Measurements from ENCODE around the gene EIF4G2.

EIF4G2 gene

GRCh38 chr11:10777806-10778205 lies 30.9 kb downstream of the EIF4G2 start:
- Histone ChIP-seq H3K9me3 (ENCODE audit: control insufficient read depth in 2 of 2, low read length in 2 of 2) (no peaks in the 10 kb centered on the region), H3K36me3 (ENCODE audit: control insufficient read depth in 2 of 2, insufficient read depth in 2 of 2, low read length in 2 of 2) (peaks cover 48 to 62% of the 10 kb centered on the region in 2 donors), H3K4me3 (ENCODE audit: low read length in 2 of 2) (no peak overlapping the region), H3K4me1 (ENCODE audit: control insufficient read depth in 2 of 2, insufficient read depth in 2 of 2, low read length in 2 of 2) (no peaks in the 10 kb centered on the region), H3K9ac (ENCODE audit: low read depth in 1 of 2, low read length in 2 of 2) (no peak overlapping the region), H3K27ac (ENCODE audit: low read depth in 2 of 2, low read length in 2 of 2) (no peak overlapping the region), H3K27me3 (ENCODE audit: control insufficient read depth in 2 of 2, insufficient read depth in 2 of 2, low read length in 2 of 2) (no peaks in the 10 kb centered on the region)

GRCh38 chr11:10777393-10777793 lies 31.3 kb downstream of the EIF4G2 start:
- Histone ChIP-seq H3K4me1 (ENCODE audit: control insufficient read depth in 2 of 2, insufficient read depth in 2 of 2, low read length in 2 of 2) (no peaks in the 10 kb centered on the region), H3K9me3 (ENCODE audit: control insufficient read depth in 2 of 2, low read length in 2 of 2) (no peaks in the 10 kb centered on the region), H3K36me3 (ENCODE audit: control insufficient read depth in 2 of 2, insufficient read depth in 2 of 2, low read length in 2 of 2) (peaks cover 52 to 66% of the 10 kb centered on the region in 2 donors), H3K27ac (ENCODE audit: low read depth in 2 of 2, low read length in 2 of 2) (no peak overlapping the region), H3K4me3 (ENCODE audit: low read length in 2 of 2) (no peak overlapping the region), H3K9ac (ENCODE audit: low read depth in 1 of 2, low read length in 2 of 2) (no peak overlapping the region), H3K27me3 (ENCODE audit: control insufficient read depth in 2 of 2, insufficient read depth in 2 of 2, low read length in 2 of 2) (no peaks in the 10 kb centered on the region)

- H3K27ac ChIP-seq (ENCODE audit: low read depth in 2 of 2, low read length in 2 of 2) = no peak overlapping the region
- no peaks in the 10 kb centered on the region for H3K9me3 ChIP-seq (ENCODE audit: control insufficient read depth in 2 of 2, low read length in 2 of 2)
- peaks cover 71 to 84% of the 10 kb centered on the region in 2 donors for H3K36me3 ChIP-seq (ENCODE audit: control insufficient read depth in 2 of 2, insufficient read depth in 2 of 2, low read length in 2 of 2)
- no peaks in the 10 kb centered on the region for H3K27me3 ChIP-seq (ENCODE audit: control insufficient read depth in 2 of 2, insufficient read depth in 2 of 2, low read length in 2 of 2)
- H3K4me3 ChIP-seq (ENCODE audit: low read length in 2 of 2) = no peak overlapping the region
- H3K9ac ChIP-seq (ENCODE audit: low read depth in 1 of 2, low read length in 2 of 2) = no peak overlapping the region
- no peaks in the 10 kb centered on the region for H3K4me1 ChIP-seq (ENCODE audit: control insufficient read depth in 2 of 2, insufficient read depth in 2 of 2, low read length in 2 of 2)
These were observed 33.9 kb downstream of the EIF4G2 start for GRCh38 chr11:10774811-10775210.

GRCh38 chr11:10771457-10771856 lies 37.3 kb downstream of the EIF4G2 start:
- no peak overlapping the region for H3K27ac ChIP-seq (ENCODE audit: low read depth in 2 of 2, low read length in 2 of 2)
- no peaks in the 10 kb centered on the region for H3K4me1 ChIP-seq (ENCODE audit: control insufficient read depth in 2 of 2, insufficient read depth in 2 of 2, low read length in 2 of 2)
- no peaks in the 10 kb centered on the region for H3K9me3 ChIP-seq (ENCODE audit: control insufficient read depth in 2 of 2, low read length in 2 of 2)
- H3K9ac ChIP-seq (ENCODE audit: low read depth in 1 of 2, low read length in 2 of 2) = no peak overlapping the region
- H3K4me3 ChIP-seq (ENCODE audit: low read length in 2 of 2) = no peak overlapping the region
- peaks cover 73% of the 10 kb centered on the region in 2 donors for H3K36me3 ChIP-seq (ENCODE audit: control insufficient read depth in 2 of 2, insufficient read depth in 2 of 2, low read length in 2 of 2)
- no peaks in the 10 kb centered on the region for H3K27me3 ChIP-seq (ENCODE audit: control insufficient read depth in 2 of 2, insufficient read depth in 2 of 2, low read length in 2 of 2)

- H3K9ac ChIP-seq (ENCODE audit: low read depth in 1 of 2, low read length in 2 of 2) = no peak overlapping the region
- no peaks in the 10 kb centered on the region for H3K4me1 ChIP-seq (ENCODE audit: control insufficient read depth in 2 of 2, insufficient read depth in 2 of 2, low read length in 2 of 2)
- no peak overlapping the region for H3K27ac ChIP-seq (ENCODE audit: low read depth in 2 of 2, low read length in 2 of 2)
- H3K27me3 ChIP-seq (ENCODE audit: control insufficient read depth in 2 of 2, insufficient read depth in 2 of 2, low read length in 2 of 2) = no peaks in the 10 kb centered on the region
- no peaks in the 10 kb centered on the region for H3K9me3 ChIP-seq (ENCODE audit: control insufficient read depth in 2 of 2, low read length in 2 of 2)
- H3K4me3 ChIP-seq (ENCODE audit: low read length in 2 of 2) = no peak overlapping the region
- H3K36me3 ChIP-seq (ENCODE audit: control insufficient read depth in 2 of 2, insufficient read depth in 2 of 2, low read length in 2 of 2) = peaks cover 68 to 71% of the 10 kb centered on the region in 2 donors
These were observed 38.0 kb downstream of the EIF4G2 start for GRCh38 chr11:10770626-10771254.

- Histone ChIP-seq H3K9ac (ENCODE audit: low read depth in 1 of 2, low read length in 2 of 2) (no peak overlapping the region), H3K36me3 (ENCODE audit: control insufficient read depth in 2 of 2, insufficient read depth in 2 of 2, low read length in 2 of 2) (peaks cover 51 to 58% of the 10 kb centered on the region in 2 donors), H3K4me3 (ENCODE audit: low read length in 2 of 2) (no peak overlapping the region), H3K27ac (ENCODE audit: low read depth in 2 of 2, low read length in 2 of 2) (no peak overlapping the region), H3K4me1 (ENCODE audit: control insufficient read depth in 2 of 2, insufficient read depth in 2 of 2, low read length in 2 of 2) (no peaks in the 10 kb centered on the region), H3K27me3 (ENCODE audit: control insufficient read depth in 2 of 2, insufficient read depth in 2 of 2, low read length in 2 of 2) (no peaks in the 10 kb centered on the region), H3K9me3 (ENCODE audit: control insufficient read depth in 2 of 2, low read length in 2 of 2) (no peaks in the 10 kb centered on the region)
These were observed 44.3 kb downstream of the EIF4G2 start for GRCh38 chr11:10764412-10764811.

- H3K9me3 ChIP-seq (ENCODE audit: control insufficient read depth in 2 of 2, low read length in 2 of 2) = no peaks in the 10 kb centered on the region
- peaks cover 52 to 56% of the 10 kb centered on the region in 2 donors for H3K36me3 ChIP-seq (ENCODE audit: control insufficient read depth in 2 of 2, insufficient read depth in 2 of 2, low read length in 2 of 2)
- no peak overlapping the region for H3K4me3 ChIP-seq (ENCODE audit: low read length in 2 of 2)
- no peak overlapping the region for H3K9ac ChIP-seq (ENCODE audit: low read depth in 1 of 2, low read length in 2 of 2)
- H3K4me1 ChIP-seq (ENCODE audit: control insufficient read depth in 2 of 2, insufficient read depth in 2 of 2, low read length in 2 of 2) = no peaks in the 10 kb centered on the region
- no peak overlapping the region for H3K27ac ChIP-seq (ENCODE audit: low read depth in 2 of 2, low read length in 2 of 2)
- no peaks in the 10 kb centered on the region for H3K27me3 ChIP-seq (ENCODE audit: control insufficient read depth in 2 of 2, insufficient read depth in 2 of 2, low read length in 2 of 2)
These were observed 45.0 kb downstream of the EIF4G2 start for GRCh38 chr11:10763766-10764165.

GRCh38 chr11:10762913-10763421 lies 45.8 kb downstream of the EIF4G2 start:
- no peaks in the 10 kb centered on the region for H3K9me3 ChIP-seq (ENCODE audit: control insufficient read depth in 2 of 2, low read length in 2 of 2)
- no peak overlapping the region for H3K4me3 ChIP-seq (ENCODE audit: low read length in 2 of 2)
- H3K4me1 ChIP-seq (ENCODE audit: control insufficient read depth in 2 of 2, insufficient read depth in 2 of 2, low read length in 2 of 2) = no peaks in the 10 kb centered on the region
- no peak overlapping the region for H3K9ac ChIP-seq (ENCODE audit: low read depth in 1 of 2, low read length in 2 of 2)
- H3K27ac ChIP-seq (ENCODE audit: low read depth in 2 of 2, low read length in 2 of 2) = no peak overlapping the region
- H3K27me3 ChIP-seq (ENCODE audit: control insufficient read depth in 2 of 2, insufficient read depth in 2 of 2, low read length in 2 of 2) = no peaks in the 10 kb centered on the region
- H3K36me3 ChIP-seq (ENCODE audit: control insufficient read depth in 2 of 2, insufficient read depth in 2 of 2, low read length in 2 of 2) = peaks cover 58% of the 10 kb centered on the region in 2 donors

- Histone ChIP-seq H3K4me1 (ENCODE audit: control insufficient read depth in 2 of 2, insufficient read depth in 2 of 2, low read length in 2 of 2) (no peaks in the 10 kb centered on the region), H3K27ac (ENCODE audit: low read depth in 2 of 2, low read length in 2 of 2) (no peak overlapping the region), H3K9me3 (ENCODE audit: control insufficient read depth in 2 of 2, low read length in 2 of 2) (no peaks in the 10 kb centered on the region), H3K4me3 (ENCODE audit: low read length in 2 of 2) (no peak overlapping the region), H3K9ac (ENCODE audit: low read depth in 1 of 2, low read length in 2 of 2) (no peak overlapping the region), H3K27me3 (ENCODE audit: control insufficient read depth in 2 of 2, insufficient read depth in 2 of 2, low read length in 2 of 2) (no peaks in the 10 kb centered on the region), H3K36me3 (ENCODE audit: control insufficient read depth in 2 of 2, insufficient read depth in 2 of 2, low read length in 2 of 2) (peaks cover 57 to 63% of the 10 kb centered on the region in 2 donors)
These were observed 46.5 kb downstream of the EIF4G2 start for GRCh38 chr11:10762185-10762584.

GRCh38 chr11:10761085-10761698 lies 47.5 kb downstream of the EIF4G2 start:
- no peaks in the 10 kb centered on the region for H3K9me3 ChIP-seq (ENCODE audit: control insufficient read depth in 2 of 2, low read length in 2 of 2)
- no peak overlapping the region for H3K4me3 ChIP-seq (ENCODE audit: low read length in 2 of 2)
- H3K27ac ChIP-seq (ENCODE audit: low read depth in 2 of 2, low read length in 2 of 2) = no peak overlapping the region
- H3K9ac ChIP-seq (ENCODE audit: low read depth in 1 of 2, low read length in 2 of 2) = no peak overlapping the region
- H3K36me3 ChIP-seq (ENCODE audit: control insufficient read depth in 2 of 2, insufficient read depth in 2 of 2, low read length in 2 of 2) = peaks cover 57 to 64% of the 10 kb centered on the region in 2 donors
- H3K4me1 ChIP-seq (ENCODE audit: control insufficient read depth in 2 of 2, insufficient read depth in 2 of 2, low read length in 2 of 2) = no peaks in the 10 kb centered on the region
- no peaks in the 10 kb centered on the region for H3K27me3 ChIP-seq (ENCODE audit: control insufficient read depth in 2 of 2, insufficient read depth in 2 of 2, low read length in 2 of 2)
